ENCODE measurements around the gene NR1H3.
"Not testable (repeated sequence)": the region's sequence is repeated elsewhere in the genome, so short reads cannot be mapped to it uniquely, and the experiment has no call there.

NR1H3 gene

DNA sequence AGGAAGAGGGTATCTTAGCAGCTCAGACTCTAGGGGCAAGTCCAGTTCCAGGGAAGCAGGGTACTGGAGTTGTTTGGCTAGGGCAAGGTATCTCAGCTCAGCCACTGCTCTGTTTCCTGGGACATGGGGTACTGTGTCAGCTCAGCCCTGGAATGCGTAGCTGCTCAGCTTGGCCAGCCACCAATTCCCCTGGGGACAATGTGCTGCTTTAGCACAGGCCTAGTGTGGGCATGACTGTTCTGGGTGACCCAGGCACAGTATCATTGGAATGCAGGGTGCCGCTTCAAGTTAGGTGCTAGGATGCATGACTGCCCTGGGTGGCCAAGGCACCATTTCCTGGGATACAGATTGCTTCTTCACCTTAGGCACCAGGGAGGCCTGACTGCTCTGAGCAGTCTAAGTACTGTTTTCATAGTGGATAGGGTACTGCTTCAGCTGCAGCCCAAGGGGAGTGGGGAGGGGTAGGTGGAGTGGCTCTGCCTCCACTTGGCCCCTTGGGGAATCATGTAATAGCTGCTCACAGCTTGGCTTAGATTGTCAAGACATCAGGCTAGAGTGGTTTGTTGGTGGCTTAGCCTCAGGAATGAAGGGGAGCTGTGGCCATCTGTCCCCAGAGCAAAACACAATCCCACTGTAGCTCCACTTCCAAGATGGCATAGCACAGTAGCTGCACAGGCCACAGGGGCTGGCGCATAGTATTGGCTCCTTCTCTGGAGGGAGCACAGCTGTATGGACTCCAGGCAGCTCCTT is 48.1 kb downstream of the NR1H3 start:
- no peaks in the 10 kb centered on the region for H3K27me3 ChIP-seq (ENCODE audit: insufficient read depth, poor library complexity, severe bottlenecking)
- H3K4me3 ChIP-seq (ENCODE audit: severe bottlenecking): no peak overlapping the region
- H3K27ac ChIP-seq (ENCODE audit: poor library complexity, severe bottlenecking): no peak overlapping the region
- no peak; the same call in 2 of the 3 replicates for ATAC-seq (ENCODE audit: low read depth)
- DNase-seq (ENCODE audit: low spot score): no peak
- no peaks in the 10 kb centered on the region for H3K4me1 ChIP-seq (ENCODE audit: insufficient read depth, poor library complexity, severe bottlenecking)
- peaks cover 61% of the 10 kb centered on the region for H3K36me3 ChIP-seq (ENCODE audit: low read depth)
- peaks cover 5% of the 10 kb centered on the region for H3K9me3 ChIP-seq (ENCODE audit: severe bottlenecking)
- TF ChIP-seq, protein P1, sequence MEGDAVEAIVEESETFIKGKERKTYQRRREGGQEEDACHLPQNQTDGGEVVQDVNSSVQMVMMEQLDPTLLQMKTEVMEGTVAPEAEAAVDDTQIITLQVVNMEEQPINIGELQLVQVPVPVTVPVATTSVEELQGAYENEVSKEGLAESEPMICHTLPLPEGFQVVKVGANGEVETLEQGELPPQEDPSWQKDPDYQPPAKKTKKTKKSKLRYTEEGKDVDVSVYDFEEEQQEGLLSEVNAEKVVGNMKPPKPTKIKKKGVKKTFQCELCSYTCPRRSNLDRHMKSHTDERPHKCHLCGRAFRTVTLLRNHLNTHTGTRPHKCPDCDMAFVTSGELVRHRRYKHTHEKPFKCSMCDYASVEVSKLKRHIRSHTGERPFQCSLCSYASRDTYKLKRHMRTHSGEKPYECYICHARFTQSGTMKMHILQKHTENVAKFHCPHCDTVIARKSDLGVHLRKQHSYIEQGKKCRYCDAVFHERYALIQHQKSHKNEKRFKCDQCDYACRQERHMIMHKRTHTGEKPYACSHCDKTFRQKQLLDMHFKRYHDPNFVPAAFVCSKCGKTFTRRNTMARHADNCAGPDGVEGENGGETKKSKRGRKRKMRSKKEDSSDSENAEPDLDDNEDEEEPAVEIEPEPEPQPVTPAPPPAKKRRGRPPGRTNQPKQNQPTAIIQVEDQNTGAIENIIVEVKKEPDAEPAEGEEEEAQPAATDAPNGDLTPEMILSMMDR (IDR thresholded peaks at IDR 0.05; ENCODE audit: poor library complexity, severe bottlenecking): no peak

DNA sequence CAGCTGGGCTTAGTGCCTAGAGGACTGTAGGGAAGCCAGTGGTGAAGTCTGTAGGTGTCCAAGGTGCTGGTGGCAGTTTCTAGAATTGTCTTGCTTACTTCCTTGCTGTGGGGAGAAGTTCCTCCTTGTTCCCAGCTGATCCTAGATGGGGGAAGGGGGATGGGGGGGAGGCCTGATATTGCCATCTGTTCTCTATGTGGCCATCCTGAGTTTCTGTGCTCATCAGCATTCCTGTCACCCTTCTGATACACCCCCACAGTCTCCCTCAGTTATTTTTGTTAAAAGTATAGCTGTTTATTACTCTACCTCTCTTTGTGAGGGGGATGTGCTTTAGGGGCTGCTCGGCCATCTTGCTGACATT is 48.7 kb downstream of the NR1H3 start:
- no peak for DNase-seq (ENCODE audit: low spot score)

DNA sequence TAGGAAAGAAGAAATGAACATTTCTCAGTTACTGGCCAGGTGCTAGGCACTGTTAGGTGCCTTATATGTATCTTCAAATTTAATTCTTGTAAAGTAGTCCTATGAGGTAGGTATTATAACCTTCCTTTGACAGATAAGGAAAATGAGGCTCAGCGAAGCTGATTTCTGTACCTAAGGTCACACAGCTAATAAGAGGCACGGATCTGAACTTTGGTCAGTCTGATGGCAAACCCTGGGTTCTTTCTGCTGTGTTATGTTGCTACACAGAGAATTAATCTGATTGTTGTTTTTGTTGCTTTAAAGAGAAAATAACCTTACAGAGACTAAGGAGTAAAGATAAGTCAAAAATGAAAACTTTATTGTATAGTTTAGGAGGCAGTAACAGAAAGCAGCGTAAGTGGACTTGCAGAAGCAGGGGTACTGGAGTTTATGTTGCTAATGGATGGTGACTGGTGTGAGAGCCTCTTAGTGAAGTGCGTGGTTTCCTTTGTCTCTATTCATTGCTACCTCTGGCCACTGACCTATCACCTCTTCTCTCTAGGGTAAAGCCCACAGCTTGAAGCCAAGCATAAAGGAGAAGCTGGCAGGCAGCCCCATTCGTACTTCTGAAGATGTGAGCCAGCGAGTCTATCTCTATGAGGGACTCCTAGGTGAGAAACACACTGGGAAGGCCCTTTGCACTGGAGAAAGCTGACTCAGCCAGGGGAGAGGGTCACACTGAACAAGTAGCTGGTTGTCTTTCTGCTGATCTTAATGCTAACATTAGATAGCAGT is 50.4 kb downstream of the NR1H3 start:
- H3K9me3 ChIP-seq (ENCODE audit: severe bottlenecking): no peaks in the 10 kb centered on the region
- DNase-seq (ENCODE audit: low spot score) (no peak), ATAC-seq (ENCODE audit: low read depth) (no peak)
- H3K4me1 ChIP-seq (ENCODE audit: insufficient read depth, poor library complexity, severe bottlenecking): no peaks in the 10 kb centered on the region
- peaks cover 56% of the 10 kb centered on the region for H3K36me3 ChIP-seq (ENCODE audit: low read depth)
- no peak overlapping the region for H3K27ac ChIP-seq (ENCODE audit: poor library complexity, severe bottlenecking)
- no peak overlapping the region for H3K4me3 ChIP-seq (ENCODE audit: severe bottlenecking)
- TF ChIP-seq, protein P1 (IDR thresholded peaks at IDR 0.05; ENCODE audit: poor library complexity, severe bottlenecking): no peak
- H3K27me3 ChIP-seq (ENCODE audit: insufficient read depth, poor library complexity, severe bottlenecking): no peaks in the 10 kb centered on the region

More for the DNA sequence above, 48.7 kb downstream of the NR1H3 start:
- TF ChIP-seq, protein P1 (IDR thresholded peaks at IDR 0.05; ENCODE audit: poor library complexity, severe bottlenecking): no peak
- no peak for ATAC-seq (ENCODE audit: low read depth)
- Histone ChIP-seq H3K4me3 (ENCODE audit: severe bottlenecking) (no peak overlapping the region), H3K4me1 (ENCODE audit: insufficient read depth, poor library complexity, severe bottlenecking) (no peaks in the 10 kb centered on the region), H3K27ac (ENCODE audit: poor library complexity, severe bottlenecking) (no peak overlapping the region), H3K27me3 (ENCODE audit: insufficient read depth, poor library complexity, severe bottlenecking) (no peaks in the 10 kb centered on the region), H3K36me3 (ENCODE audit: low read depth) (peaks cover 56% of the 10 kb centered on the region), H3K9me3 (ENCODE audit: severe bottlenecking) (peaks cover 5% of the 10 kb centered on the region)

DNA sequence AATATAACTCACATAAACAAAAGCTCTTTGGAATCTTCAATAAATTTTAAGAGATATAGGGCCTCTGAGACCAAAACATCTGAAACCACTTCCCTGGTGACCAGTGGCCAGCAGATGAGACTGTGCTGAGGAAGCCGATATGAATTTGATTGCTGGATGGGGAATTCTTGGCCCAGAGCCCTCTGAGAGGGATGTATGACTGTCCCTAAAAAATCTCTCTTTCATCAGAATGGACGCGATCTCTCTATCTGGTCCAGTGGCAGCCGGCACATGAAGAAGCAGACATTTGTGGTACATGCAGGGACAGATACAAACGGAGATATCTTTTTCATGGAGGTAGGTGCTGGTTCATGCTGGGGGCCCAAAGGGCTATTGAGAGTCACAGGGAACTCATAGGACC is 57.2 kb downstream of the NR1H3 start:
- no peaks in the 10 kb centered on the region for H3K4me1 ChIP-seq (ENCODE audit: insufficient read depth, poor library complexity, severe bottlenecking)
- peaks cover 51% of the 10 kb centered on the region for H3K36me3 ChIP-seq (ENCODE audit: low read depth)
- ATAC-seq (ENCODE audit: low read depth) (no peak), DNase-seq (ENCODE audit: low spot score) (no peak)
- no peaks in the 10 kb centered on the region for H3K9me3 ChIP-seq (ENCODE audit: severe bottlenecking)
- no peaks in the 10 kb centered on the region for H3K27me3 ChIP-seq (ENCODE audit: insufficient read depth, poor library complexity, severe bottlenecking)
- no peak overlapping the region for H3K4me3 ChIP-seq (ENCODE audit: severe bottlenecking)
- TF ChIP-seq, protein P1 (IDR thresholded peaks at IDR 0.05; ENCODE audit: poor library complexity, severe bottlenecking): no peak
- no peak overlapping the region for H3K27ac ChIP-seq (ENCODE audit: poor library complexity, severe bottlenecking)

DNA sequence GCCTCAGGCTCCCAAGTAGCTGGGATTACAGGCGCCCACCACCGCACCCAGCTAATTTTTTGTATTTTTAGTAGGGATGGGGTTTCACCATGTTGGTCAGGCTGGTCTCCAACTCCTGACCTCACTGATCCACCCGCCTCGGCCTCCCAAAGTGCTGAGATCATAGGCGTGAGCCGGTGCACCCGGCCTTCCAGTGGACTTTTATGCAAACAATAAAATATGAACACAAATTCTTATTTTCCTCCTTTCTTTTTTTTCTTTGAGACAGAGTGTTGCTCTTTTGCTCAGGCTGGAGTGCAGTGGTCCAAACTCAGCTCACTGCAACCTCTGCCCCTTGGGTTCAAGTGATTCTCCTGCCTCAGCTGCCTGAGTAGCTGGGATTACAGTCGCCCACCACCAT is 58.7 kb downstream of the NR1H3 start:
- H3K36me3 ChIP-seq (ENCODE audit: low read depth): peaks cover 55% of the 10 kb centered on the region
- H3K27me3 ChIP-seq (ENCODE audit: insufficient read depth, poor library complexity, severe bottlenecking); H3K9me3 ChIP-seq (ENCODE audit: severe bottlenecking); DNase-seq (ENCODE audit: low spot score); H3K27ac ChIP-seq (ENCODE audit: poor library complexity, severe bottlenecking); ATAC-seq (ENCODE audit: low read depth); H3K4me3 ChIP-seq (ENCODE audit: severe bottlenecking); H3K4me1 ChIP-seq (ENCODE audit: insufficient read depth, poor library complexity, severe bottlenecking): not testable (repeated sequence)
